ENCODE results near the gene SNAPC2.
"Not testable (repeated sequence)": the region's sequence is repeated elsewhere in the genome, so short reads cannot be mapped to it uniquely, and the experiment has no call there.

SNAPC2 gene

DNA sequence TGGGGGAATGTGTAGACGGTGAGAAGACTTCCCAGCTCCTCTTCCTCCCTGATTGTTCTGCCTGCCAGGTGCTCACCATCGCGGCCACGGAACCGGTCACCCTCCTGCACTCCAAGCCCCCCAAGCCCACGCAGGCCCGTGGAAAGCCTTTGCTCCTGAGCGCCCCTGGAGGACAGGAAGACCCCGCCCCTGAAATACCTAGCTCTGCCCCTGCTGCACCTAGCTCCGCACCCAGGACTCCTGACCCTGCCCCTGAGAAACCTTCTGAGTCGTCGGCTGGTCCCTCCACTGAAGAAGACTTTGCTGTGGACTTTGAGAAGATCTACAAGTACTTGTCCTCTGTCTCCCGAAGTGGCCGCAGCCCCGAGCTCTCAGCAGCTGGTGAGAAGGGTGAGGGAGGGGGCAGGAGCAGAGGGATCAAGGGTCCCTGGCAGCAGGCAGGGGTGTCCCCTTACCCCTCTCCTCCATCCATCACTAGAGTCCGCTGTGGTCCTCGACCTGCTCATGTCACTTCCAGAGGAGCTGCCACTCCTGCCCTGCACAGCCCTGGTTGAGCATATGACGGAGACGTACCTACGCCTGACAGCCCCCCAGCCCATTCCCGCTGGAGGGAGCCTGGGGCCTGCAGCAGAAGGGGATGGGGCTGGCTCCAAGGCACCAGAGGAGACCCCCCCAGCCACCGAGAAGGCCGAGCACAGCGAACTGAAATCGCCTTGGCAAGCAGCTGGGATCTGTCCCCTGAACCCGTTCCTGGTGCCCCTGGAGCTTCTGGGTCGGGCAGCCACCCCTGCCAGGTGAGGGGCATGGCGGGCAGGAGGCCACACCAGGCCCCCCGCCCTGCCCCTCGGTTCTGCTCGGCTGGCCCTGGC, 2.1 kb downstream of the SNAPC2 start:
- no peak for DNase-seq (ENCODE audit: low read depth, low spot score)

DNA sequence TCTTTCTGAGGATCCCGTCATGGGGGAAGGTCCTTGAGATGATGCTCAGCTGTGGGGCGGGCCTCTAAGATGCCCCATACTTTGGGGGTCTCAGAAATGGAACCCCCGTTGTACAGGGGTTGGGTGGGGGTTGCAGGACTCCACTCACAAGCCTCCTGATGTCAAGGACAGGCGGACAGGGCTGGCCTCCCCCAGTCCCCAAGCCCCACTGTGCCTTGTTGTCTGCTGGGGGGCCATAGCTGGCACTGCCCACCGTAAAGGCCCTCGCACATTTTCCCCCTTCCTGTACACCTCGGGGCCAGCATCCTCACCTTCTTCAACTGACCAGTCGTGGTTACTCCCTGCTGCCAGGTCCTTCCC, 2.7 kb downstream of the SNAPC2 start:
- DNase-seq (ENCODE audit: low read depth, low spot score): no peak

DNA sequence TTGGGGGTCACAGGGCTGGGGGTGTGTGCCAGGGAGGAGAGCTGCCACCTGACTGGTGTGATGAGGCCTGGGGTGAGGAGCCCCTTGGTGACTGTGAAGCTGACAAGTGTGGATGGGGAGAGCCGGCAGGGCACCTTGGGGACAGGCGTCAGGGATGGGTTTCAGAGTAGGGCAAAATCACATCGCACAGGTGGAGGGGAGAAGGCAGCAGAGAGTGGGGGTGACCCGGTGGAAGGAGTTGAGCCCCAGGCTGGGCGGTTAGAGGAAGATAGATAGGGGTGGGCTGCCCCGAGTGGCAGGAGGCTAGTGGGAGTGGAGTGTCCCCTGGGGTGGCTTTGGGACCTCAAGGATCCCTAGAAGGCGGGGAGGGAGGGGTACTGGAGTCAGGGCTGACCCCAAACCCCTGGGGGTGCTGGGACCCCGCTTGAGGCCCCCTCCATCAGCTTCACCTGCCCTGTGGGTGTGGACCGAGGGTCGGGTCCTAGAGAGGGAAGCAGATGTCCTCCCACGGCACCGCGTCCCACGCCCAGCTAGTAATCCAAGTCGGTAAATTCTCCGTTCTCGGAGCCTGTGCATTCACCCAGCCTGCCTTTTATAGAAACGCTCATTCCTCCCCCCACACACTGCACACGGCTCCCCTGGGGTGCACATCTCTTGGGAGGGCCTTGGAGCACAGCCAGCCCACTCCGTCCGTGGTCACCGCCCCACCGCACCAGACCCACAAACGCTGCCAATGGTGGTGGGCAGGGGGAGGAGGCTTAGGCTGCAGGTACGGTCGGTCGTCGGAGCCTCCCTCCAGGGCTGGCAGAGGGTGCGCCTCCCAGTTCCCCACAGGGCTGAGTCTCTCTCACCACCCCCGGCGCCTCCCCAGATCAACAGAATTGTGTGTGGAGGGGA, 3.4 kb downstream of the SNAPC2 start:
- no peak for DNase-seq (ENCODE audit: low read depth, low spot score)

DNA sequence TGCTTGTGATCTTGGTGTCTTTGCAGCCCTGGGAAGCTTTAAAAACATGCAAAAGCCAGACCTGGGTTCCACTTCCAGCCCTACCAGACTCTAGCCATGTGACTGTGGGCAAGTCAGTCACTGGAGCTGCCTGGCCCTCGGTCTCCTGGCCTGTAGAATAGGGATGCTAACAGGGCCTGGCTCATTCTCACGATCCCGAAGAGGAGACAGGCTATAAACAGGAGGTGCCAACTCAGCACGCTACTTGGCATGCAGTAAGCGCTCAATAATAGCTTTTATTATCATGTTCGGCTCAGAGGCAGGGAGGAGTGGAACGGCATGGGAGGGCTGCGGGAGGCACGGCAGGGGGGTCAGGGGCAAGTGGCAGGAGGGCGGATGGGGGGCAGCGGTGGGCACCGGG, 4.1 kb downstream of the SNAPC2 start:
- DNase-seq (ENCODE audit: low read depth, low spot score): no peak

DNA sequence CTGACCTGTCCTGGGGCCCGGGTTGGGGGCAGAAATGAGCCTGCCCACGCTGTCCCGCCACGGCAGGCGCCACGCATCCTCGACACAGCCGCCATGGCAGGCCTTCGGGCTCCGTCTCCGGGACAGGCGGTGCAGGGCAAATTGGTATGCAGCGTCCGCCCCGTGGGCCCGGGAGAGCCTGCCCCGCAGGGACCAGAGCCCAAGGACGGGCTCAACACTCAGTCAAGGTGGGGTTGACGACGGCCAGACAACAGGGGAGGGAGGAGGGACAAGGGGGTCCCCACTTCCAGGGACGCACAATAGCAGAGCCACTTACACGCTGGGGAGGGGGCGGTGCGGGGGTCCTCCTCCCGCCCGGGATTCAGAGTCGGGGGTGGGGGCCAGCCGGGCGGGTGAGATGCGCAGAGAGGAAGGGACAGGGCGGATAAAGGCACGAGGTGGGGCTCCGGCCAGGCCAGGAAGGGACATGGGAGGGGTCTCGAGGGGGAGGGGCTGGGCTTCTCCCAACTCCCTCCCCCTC, 4.6 kb downstream of the SNAPC2 start:
- DNase-seq (ENCODE audit: low read depth, low spot score): no peak

DNA sequence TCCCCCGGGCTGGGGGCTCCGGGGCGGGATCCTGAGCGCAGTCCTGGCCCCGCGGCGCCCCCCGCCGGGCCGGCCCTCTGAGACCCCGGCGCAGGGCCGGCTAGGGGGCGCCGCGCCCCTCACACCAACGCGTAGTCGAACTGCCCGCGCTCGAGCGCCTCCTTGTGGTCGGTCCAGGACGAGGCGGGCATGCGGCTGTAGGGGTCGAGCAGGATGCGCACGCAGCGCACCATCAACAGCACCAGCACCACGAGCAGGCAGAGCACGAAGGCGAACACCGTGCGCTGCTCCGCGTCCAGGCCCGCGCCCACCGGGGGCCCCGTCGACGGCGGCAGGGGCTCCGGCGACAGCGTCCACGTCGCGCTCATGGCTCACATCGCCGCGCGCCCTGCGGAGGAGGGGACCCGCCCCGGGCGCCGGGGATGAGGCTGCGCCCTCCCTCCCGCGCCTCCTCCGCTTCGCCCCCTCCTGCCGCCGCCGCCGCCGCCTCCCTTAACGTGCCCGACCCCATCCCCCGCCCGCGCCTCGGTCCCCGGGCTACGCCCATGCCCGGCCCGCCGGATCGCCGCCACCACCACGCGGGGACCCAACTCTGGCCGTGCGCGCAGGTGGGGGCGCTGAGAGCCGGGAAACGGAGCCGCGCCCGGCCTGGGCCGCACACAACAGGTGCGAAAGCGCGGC, 5.2 kb downstream of the SNAPC2 start:
- peak; percentile 93 for DNase-seq (ENCODE audit: low read depth, low spot score)

- peak; percentile 83 for DNase-seq (ENCODE audit: low read depth, low spot score)
These were observed 6.0 kb downstream of the SNAPC2 start, which contains the start of gene CTXN1 for GRCh38 chr19:7926021-7926726. Gene CTXN1 (minus strand): TSS chr19:7926135. CDS start chr19:7925538, 597 bp downstream.

- no peak for DNase-seq (ENCODE audit: low read depth, low spot score)
These were observed 6.8 kb downstream of the SNAPC2 start for GRCh38 chr19:7926727-7927604.

GRCh38 chr19:7927605-7928333, 7.6 kb downstream of the SNAPC2 start:
- no peak for DNase-seq (ENCODE audit: low read depth, low spot score)

- no peak for DNase-seq (ENCODE audit: low read depth, low spot score)
These were observed 8.2 kb downstream of the SNAPC2 start for GRCh38 chr19:7928334-7928706.

GRCh38 chr19:7928741-7929701, 8.9 kb downstream of the SNAPC2 start:
- peak; percentile 90 for DNase-seq (ENCODE audit: low read depth, low spot score)

GRCh38 chr19:7930030-7930429, 9.9 kb downstream of the SNAPC2 start:
- DNase-seq (ENCODE audit: low read depth, low spot score): not testable (repeated sequence)

DNA sequence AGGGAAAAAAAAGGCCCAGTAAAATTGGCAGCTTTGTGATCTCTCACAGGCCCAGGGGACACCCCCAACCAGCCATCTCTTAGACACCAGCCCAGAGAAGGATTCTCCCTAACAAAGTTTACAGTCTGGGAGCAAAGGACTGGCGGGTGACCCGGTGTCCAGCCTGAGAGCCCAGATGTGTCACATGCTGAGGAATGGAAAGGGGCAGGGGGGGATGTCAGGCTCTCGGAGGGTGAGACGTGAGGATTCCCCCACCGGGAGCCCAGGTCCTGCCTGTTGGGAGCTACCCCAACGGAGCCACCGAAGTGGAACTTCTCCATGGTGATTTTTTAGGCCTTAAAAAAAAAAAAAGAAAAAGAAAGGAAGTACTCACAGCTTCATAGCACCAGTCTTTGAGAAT, 10.6 kb downstream of the SNAPC2 start:
- DNase-seq (ENCODE audit: low read depth, low spot score): no peak

GRCh38 chr19:7931221-7932061, 11.3 kb downstream of the SNAPC2 start:
- DNase-seq (ENCODE audit: low read depth, low spot score): no peak

GRCh38 chr19:7932276-7932929, 12.3 kb downstream of the SNAPC2 start:
- no peak for DNase-seq (ENCODE audit: low read depth, low spot score)

GRCh38 chr19:7932930-7933300, 12.8 kb downstream of the SNAPC2 start:
- no peak for DNase-seq (ENCODE audit: low read depth, low spot score)

DNA sequence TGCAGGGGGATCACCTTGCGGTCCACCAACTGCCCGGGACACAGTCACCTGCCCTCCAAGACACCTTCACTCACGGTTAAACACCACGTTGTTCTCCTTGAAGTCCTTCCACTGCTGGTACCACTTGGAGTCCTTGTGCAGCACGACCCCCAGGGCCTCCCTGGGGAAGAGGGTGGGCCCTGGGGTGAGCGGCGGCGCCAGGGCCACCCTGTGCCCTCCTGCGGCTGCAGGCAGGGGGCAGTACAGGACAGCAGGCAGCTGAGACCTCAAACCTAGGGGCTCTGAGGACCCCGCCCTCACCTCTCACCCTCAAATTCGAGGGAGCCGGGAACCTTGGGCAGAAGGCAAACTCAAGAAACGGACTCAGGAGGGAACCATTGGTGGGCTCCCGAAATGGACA, 13.3 kb downstream of the SNAPC2 start:
- DNase-seq (ENCODE audit: low read depth, low spot score): no peak
